ENCODE results near the gene ANK3.

The ANK3 gene

GRCh38 chr10:60343254-60343653, 46.4 kb downstream of the ANK3 start:
- DNase-seq (ENCODE audit: low spot score): no peak

- DNase-seq (ENCODE audit: low spot score): no peak
Measured at GRCh38 chr10:60341969-60342368, 47.7 kb downstream of the ANK3 start.

- DNase-seq (ENCODE audit: low spot score): no peak
Measured at GRCh38 chr10:60340973-60341372, 48.7 kb downstream of the ANK3 start.

GRCh38 chr10:60339757-60340156, 49.9 kb downstream of the ANK3 start:
- DNase-seq (ENCODE audit: low spot score): no peak

- DNase-seq (ENCODE audit: low spot score): no peak
Measured at GRCh38 chr10:60338786-60339185, 50.9 kb downstream of the ANK3 start.

- no peak for DNase-seq (ENCODE audit: low spot score)
Measured at GRCh38 chr10:60338002-60338564, 51.6 kb downstream of the ANK3 start.

GRCh38 chr10:60336901-60337630, 52.6 kb downstream of the ANK3 start:
- DNase-seq (ENCODE audit: low spot score): no peak

GRCh38 chr10:60335708-60336107, 54.0 kb downstream of the ANK3 start:
- no peak for DNase-seq (ENCODE audit: low spot score)

- no peak for DNase-seq (ENCODE audit: low spot score)
Measured at GRCh38 chr10:60334991-60335390, 54.7 kb downstream of the ANK3 start.

- DNase-seq (ENCODE audit: low spot score): no peak
Measured at GRCh38 chr10:60332371-60332770, 57.3 kb downstream of the ANK3 start.

- DNase-seq (ENCODE audit: low spot score): no peak
Measured at GRCh38 chr10:60331886-60332285, 57.8 kb downstream of the ANK3 start.

- no peak for DNase-seq (ENCODE audit: low spot score)
Measured at GRCh38 chr10:60323162-60323561, 66.5 kb downstream of the ANK3 start.

GRCh38 chr10:60320666-60321065, 69.0 kb downstream of the ANK3 start:
- no peak for DNase-seq (ENCODE audit: low spot score)

- no peak for DNase-seq (ENCODE audit: low spot score)
Measured at GRCh38 chr10:60316029-60316428, 73.6 kb downstream of the ANK3 start.

- no peak for DNase-seq (ENCODE audit: low spot score)
Measured at GRCh38 chr10:60315311-60315710, 74.4 kb downstream of the ANK3 start.

- DNase-seq (ENCODE audit: low spot score): peak; percentile 29
Measured at GRCh38 chr10:60314069-60314940, 75.4 kb downstream of the ANK3 start.

- no peak for DNase-seq (ENCODE audit: low spot score)
Measured at GRCh38 chr10:60313589-60313952, 76.1 kb downstream of the ANK3 start.

- peak; percentile 14 for DNase-seq (ENCODE audit: low spot score)
Measured at GRCh38 chr10:60312818-60313588, 76.7 kb downstream of the ANK3 start.

- DNase-seq (ENCODE audit: low spot score): no peak
Measured at GRCh38 chr10:60311821-60312220, 77.9 kb downstream of the ANK3 start.

GRCh38 chr10:60310740-60311139, 78.9 kb downstream of the ANK3 start:
- DNase-seq (ENCODE audit: low spot score): no peak

- no peak for DNase-seq (ENCODE audit: low spot score)
Measured at GRCh38 chr10:60309891-60310290, 79.8 kb downstream of the ANK3 start.

GRCh38 chr10:60309371-60309770, 80.3 kb downstream of the ANK3 start:
- no peak for DNase-seq (ENCODE audit: low spot score)
